Lower leg skin (tissue), 4 donors: ENCODE results near the gene ZNF615. TPM values are rescaled to one million over a fixed set of nuclear protein-coding genes. Genes with fewer than 3 reads are reported as not detected.
"Not testable (repeated sequence)": the region's sequence is repeated elsewhere in the genome, so short reads cannot be mapped to it uniquely, and the experiment has no call there.

ENCODE experiments used
- DNase-seq, 2 donors: peaks; one replicate each; pipeline ENCODE4 v3.0.0-alpha.2; 2019; ENCODE audit warnings: low spot score in 2 of 2
- H3K4me3 ChIP-seq: fragments of 200-600 bp; sonication (generic); 2 replicates; pipeline ENCODE4 v1.5.1; 2017; ENCODE audit warnings: mild to moderate bottlenecking, low read depth; ENCODE audit not compliant: poor library complexity, severe bottlenecking
- CTCF ChIP-seq, 3 donors: fragments of 450-650 bp; IDR thresholded peaks; one replicate each; pipeline ENCODE4 v1.5.1; 2016; ENCODE audit warnings: antibody characterized with exemption in 3 of 3, mild to moderate bottlenecking in 3 of 3, moderate library complexity in 2 of 3
- POLR2A ChIP-seq, 2 donors: fragments of 450-650 bp; IDR thresholded peaks; one replicate each; pipeline ENCODE4 v1.6.1; 2016 to 2017; ENCODE audit warnings: antibody characterized with exemption in 2 of 2, mild to moderate bottlenecking in 1 of 2, moderate library complexity in 1 of 2
- WGBS, 2 donors: methylation state at CpG; one replicate each; pipeline ENCODE4 v1.1.5; 2018; 5-methylcytosine and 5-hydroxymethylcytosine counted together
- intact Hi-C: fragments of 100-400 bp; cut with DNase I; formaldehyde crosslinking; loops from one replicate; pipeline ENCODE4 v1.15.0; 2023; ENCODE audit warnings: low total_unique reads
- total RNA-seq, 4 donors: library from RNA; depleted of rRNA; stranded (reverse); fragments of >200 nt; gene quantifications; one replicate each; pipeline ENCODE4 v1.1.0, GENCODE V29; 2016

ZNF615 gene
- 10 to 100 TPM; 10.6 to 19.2 (median 16.3) TPM for total RNA-seq

- intact Hi-C loops = no loop called here
- WGBS, 2 donors = 0% methylated on average over 33 to 44 of the region's 44 CpGs
- peak; percentile 85 to 98 for DNase-seq
- peak within 1 kb of the TSS; percentile 70 for H3K4me3 ChIP-seq
- no peak for TF ChIP-seq CTCF (IDR thresholded peaks at IDR 0.05)
- no peak for TF ChIP-seq POLR2A (IDR thresholded peaks at IDR 0.05)
Observed at GRCh38 chr19:52007806-52008557, at the start of gene ZNF615. Gene ZNF615, minus strand, starts transcription at chr19:52008211. Its CDS starts 4,500 bp downstream, at chr19:52003711.

- WGBS, 2 donors = 93 to 96% methylated on average over 3 of the region's 3 CpGs
Observed at GRCh38 chr19:52056480-52056879, 48.5 kb upstream of the ZNF615 start.

GRCh38 chr19:52051736-52052135 is 43.7 kb upstream of the ZNF615 start:
- H3K4me3 ChIP-seq, DNase-seq, intact Hi-C loops: not testable (repeated sequence)
- 44 to 81% methylated on average over 1 of the region's 1 CpG for WGBS, 2 donors

More at GRCh38 chr19:52056480-52056879, 48.5 kb upstream of the ZNF615 start:
- not testable (repeated sequence) for DNase-seq, H3K4me3 ChIP-seq
- intact Hi-C loops = loop anchor here (2.0 kb wide), 1 partner anchor 20 kb away; no protein-coding TSS in a partner anchor

- intact Hi-C loops = no loop called here
- peak; percentile 92 to 98 for DNase-seq
- peak within 1 kb of the TSS; percentile 57 for H3K4me3 ChIP-seq
- WGBS, 2 donors = 0 to 1% methylated on average over 59 to 60 of the region's 60 CpGs
- TF ChIP-seq POLR2A (IDR thresholded peaks at IDR 0.05) (no peak), CTCF (IDR thresholded peaks at IDR 0.05) (no peak)
Observed at GRCh38 chr19:52048555-52049501, 40.8 kb upstream of the ZNF615 start, which contains the start of gene ZNF432. Gene ZNF432, minus strand, starts transcription at chr19:52048838. Its CDS starts 1,970 bp downstream, at chr19:52046868.

GRCh38 chr19:52039169-52039568 is 31.2 kb upstream of the ZNF615 start:
- no peak for TF ChIP-seq POLR2A (IDR thresholded peaks at IDR 0.05)
- TF ChIP-seq CTCF (IDR thresholded peaks at IDR 0.05) = no peak
- intact Hi-C loops = no loop called here
- WGBS, 2 donors = 96 to 100% methylated on average over 4 of the region's 4 CpGs
- DNase-seq = no peak
- H3K4me3 ChIP-seq = no peak overlapping the region

- TF ChIP-seq POLR2A (IDR thresholded peaks at IDR 0.05) (no peak), CTCF (IDR thresholded peaks at IDR 0.05) (no peak)
- DNase-seq = no peak
- WGBS, 2 donors = 96 to 97% methylated on average over 12 of the region's 12 CpGs
- no peak overlapping the region for H3K4me3 ChIP-seq
- intact Hi-C loops = no loop called here
Observed at GRCh38 chr19:52034051-52034728, 26.2 kb upstream of the ZNF615 start.
